ENCODE data around the gene INAFM2. TPM values are rescaled to one million over a fixed set of nuclear protein-coding genes. Genes with fewer than 3 reads are reported as not detected.

The INAFM2 gene
- 10 to 100 TPM in 3 of 4 donors, 1 to 10 TPM in 1; 9.1 to 17.5 (median 12.2) TPM for total RNA-seq

DNA sequence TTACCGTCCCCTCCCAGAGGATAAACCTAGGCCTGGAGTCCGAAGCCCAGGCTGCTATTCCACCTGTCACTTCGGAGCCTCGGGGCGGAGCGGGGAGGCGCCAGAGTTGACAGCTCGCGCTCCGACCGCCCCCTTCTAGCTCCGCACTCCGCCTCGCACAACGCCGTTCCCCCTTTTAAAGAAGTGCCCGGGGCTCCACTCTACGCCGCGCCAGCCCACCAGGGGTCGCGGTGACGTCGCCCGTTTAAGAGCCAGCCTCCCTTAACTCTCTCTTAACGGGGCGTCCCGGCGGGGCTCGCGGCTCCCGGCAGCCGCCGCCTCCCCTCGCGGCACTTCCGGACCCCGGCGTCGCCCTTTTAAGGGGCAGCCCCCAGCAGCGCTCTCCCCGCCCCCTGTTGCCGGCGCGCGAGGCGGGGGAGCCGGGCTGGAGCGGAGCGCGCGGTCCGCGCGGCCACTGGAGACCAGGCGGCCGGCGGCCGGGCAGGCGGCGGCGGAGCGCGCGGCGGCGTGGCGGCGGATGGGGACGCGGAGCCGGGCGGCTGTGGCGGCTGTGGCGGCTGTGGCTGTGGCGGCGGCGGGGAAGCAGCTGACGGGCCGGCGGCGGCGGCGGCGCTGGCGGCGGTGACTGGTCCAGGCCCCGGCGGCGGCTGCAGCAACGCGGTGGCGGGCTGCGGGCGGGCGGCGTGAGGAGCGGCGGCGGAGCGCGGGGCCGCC, at the start of gene INAFM2:
TSS of gene INAFM2 (plus strand) at position 454 of the 714 bp plus-strand sequence. CDS start 364 bp downstream, outside the sequence.
- TF ChIP-seq, protein P1, sequence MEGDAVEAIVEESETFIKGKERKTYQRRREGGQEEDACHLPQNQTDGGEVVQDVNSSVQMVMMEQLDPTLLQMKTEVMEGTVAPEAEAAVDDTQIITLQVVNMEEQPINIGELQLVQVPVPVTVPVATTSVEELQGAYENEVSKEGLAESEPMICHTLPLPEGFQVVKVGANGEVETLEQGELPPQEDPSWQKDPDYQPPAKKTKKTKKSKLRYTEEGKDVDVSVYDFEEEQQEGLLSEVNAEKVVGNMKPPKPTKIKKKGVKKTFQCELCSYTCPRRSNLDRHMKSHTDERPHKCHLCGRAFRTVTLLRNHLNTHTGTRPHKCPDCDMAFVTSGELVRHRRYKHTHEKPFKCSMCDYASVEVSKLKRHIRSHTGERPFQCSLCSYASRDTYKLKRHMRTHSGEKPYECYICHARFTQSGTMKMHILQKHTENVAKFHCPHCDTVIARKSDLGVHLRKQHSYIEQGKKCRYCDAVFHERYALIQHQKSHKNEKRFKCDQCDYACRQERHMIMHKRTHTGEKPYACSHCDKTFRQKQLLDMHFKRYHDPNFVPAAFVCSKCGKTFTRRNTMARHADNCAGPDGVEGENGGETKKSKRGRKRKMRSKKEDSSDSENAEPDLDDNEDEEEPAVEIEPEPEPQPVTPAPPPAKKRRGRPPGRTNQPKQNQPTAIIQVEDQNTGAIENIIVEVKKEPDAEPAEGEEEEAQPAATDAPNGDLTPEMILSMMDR (IDR thresholded peaks at IDR 0.05): peak in 1 of 3 donors; percentile 31
- DNase-seq (ENCODE audit: low spot score): peak; percentile 58
- peak; percentile 95 for ATAC-seq (ENCODE audit: low FRiP score)

DNA sequence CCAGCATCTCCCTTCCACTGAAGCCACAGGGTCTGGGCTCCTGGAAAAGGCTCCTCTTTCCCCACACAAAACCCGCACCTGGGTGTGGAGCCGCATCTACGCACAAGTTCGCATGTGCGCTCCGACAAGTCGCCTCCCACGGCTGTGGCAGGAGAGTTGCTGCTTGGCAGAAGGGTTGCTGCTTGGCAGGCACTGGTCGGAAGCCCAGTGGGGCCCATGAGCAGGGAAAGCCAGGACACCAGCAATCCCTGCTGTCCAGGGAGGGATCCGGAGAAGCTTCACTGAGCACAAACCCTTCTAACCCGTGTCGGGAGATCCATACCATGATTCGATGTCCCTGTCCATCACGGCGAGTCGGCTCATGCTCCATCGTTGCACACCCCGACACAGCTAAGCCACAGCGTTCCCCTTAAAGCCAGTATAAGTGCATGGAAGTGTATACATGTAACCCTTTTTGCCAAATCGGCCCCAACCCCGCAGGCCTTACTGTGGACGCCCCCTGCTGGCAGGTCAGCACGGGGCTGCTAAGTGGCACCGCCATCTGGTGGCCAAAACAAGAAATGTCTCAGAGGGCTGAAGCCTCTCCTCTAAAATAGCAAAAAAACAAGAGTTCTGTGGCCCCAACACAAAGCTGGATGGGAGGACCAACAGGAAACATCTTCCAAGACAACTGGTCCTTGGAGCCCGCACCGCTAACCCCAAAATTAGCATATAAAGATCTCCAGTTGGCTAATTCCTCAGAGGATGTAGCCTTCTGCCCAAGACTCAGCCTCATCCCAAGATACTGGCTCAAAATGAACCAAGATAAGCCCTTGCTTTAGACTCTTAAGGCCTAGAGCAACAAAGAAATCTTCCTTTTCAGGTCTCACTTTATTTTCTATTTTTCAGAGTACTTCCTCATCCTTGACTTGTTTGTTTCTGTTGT, 48.9 kb upstream of the INAFM2 start:
- ATAC-seq (ENCODE audit: low FRiP score) (peak; percentile 79), DNase-seq (ENCODE audit: low spot score) (peak; percentile 87)
- TF ChIP-seq, protein P1 (IDR thresholded peaks at IDR 0.05): peak in 2 of 3 donors; percentile 99 to 100

DNA sequence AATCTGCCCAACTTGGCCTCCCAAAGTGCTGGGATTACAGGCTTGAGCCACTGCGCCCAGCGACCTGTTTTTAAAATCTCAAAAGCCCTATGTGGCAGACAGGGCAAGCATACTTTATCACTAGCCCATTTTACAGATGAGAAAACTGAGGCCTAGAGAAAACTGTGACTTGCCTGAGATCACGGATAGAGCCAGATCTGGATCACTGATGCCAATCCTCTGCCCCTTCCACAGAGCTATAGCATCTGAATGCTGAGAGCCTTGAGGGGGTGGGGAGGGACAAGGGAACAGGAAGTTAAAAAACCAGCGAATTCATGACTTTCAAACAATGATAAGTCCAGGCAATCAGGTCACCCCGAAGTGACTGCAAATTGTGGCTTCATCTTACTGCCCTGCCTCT, 48.0 kb upstream of the INAFM2 start:
- DNase-seq (ENCODE audit: low spot score) (no peak), ATAC-seq (ENCODE audit: low FRiP score) (no peak)
- TF ChIP-seq, protein P1 (IDR thresholded peaks at IDR 0.05): no peak

DNA sequence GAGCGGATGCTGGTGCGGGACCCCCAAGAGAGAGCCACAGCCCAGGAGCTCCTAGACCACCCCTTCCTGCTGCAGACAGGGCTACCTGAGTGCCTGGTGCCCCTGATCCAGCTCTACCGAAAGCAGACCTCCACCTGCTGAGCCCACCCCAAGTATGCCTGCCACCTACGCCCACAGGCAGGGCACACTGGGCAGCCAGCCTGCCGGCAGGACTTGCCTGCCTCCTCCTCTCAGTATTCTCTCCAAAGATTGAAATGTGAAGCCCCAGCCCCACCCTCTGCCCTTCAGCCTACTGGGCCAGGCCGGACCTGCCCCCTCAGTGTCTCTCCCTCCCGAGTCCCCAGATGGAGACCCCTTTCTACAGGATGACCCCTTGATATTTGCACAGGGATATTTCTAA, 47.5 kb upstream of the INAFM2 start:
- ATAC-seq (ENCODE audit: low FRiP score) (no peak), DNase-seq (ENCODE audit: low spot score) (no peak)
- TF ChIP-seq, protein P1 (IDR thresholded peaks at IDR 0.05): no peak

DNA sequence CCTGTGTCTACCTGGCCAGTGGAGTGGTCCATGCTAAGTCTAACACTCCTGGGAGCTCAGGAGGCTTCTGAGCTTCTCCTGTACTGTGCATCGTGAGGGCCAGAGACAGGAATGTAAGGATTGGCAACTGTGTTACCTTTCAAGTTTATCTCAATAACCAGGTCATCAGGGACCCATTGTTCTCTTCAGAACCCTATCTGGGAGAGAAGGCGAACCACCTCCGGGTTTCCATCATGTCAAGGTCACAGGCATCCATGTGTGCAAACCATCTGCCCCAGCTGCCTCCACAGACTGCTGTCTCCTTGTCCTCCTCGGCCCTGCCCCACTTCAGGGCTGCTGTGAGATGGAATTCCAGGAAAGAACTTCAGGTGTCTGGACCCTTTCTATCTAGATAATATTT, 46.6 kb upstream of the INAFM2 start:
- DNase-seq (ENCODE audit: low spot score) (no peak), ATAC-seq (ENCODE audit: low FRiP score) (no peak)

DNA sequence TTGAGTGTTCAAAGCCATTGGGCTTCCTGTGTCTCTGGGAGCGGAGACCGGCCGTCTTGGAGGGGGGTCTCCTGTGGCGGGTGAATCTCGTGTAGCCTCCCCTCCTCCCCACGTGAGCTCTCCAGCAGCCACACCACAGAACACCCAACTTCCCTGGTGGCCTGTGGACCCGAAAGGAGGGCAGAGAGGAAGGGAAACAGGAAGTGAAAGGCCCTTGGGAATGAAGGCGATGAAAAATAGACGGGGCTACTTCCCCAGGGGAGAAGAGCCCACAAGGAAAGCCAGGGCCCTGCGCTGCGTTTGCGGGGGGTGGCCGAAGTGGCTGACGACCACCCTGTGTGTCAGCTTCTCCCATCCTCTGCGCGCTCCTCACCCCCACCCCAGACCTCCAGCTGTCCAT, 46.0 kb upstream of the INAFM2 start:
- no peak for DNase-seq (ENCODE audit: low spot score)
- TF ChIP-seq, protein P1 (IDR thresholded peaks at IDR 0.05): no peak
- no peak for ATAC-seq (ENCODE audit: low FRiP score)

More for the DNA sequence above, 46.6 kb upstream of the INAFM2 start:
- TF ChIP-seq, protein P1 (IDR thresholded peaks at IDR 0.05): no peak
